ENCODE results near the gene KCNQ2.
"Not testable (repeated sequence)": the region's sequence is repeated elsewhere in the genome, so short reads cannot be mapped to it uniquely, and the experiment has no call there.

The KCNQ2 gene

DNA sequence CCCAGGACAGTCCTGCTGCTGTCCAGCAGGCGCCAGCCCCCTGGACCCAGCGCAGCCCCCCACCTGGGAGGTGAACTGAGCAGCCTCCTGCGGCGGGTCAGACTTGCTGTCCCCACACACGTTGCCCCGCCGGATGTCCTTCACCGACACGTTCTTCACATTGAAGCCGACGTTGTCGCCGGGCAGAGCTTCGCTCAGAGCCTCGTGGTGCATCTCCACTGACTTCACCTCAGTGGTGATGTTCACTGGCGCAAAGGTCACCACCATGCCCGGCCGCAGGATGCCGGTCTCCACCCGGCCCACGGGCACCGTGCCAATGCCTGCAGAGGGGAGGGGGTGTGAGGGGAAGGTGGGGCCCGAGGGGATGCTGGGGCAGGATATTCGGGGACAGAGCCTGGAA lies 18.0 kb upstream of the KCNQ2 start:
- no peak for DNase-seq (ENCODE audit: low read depth)

DNA sequence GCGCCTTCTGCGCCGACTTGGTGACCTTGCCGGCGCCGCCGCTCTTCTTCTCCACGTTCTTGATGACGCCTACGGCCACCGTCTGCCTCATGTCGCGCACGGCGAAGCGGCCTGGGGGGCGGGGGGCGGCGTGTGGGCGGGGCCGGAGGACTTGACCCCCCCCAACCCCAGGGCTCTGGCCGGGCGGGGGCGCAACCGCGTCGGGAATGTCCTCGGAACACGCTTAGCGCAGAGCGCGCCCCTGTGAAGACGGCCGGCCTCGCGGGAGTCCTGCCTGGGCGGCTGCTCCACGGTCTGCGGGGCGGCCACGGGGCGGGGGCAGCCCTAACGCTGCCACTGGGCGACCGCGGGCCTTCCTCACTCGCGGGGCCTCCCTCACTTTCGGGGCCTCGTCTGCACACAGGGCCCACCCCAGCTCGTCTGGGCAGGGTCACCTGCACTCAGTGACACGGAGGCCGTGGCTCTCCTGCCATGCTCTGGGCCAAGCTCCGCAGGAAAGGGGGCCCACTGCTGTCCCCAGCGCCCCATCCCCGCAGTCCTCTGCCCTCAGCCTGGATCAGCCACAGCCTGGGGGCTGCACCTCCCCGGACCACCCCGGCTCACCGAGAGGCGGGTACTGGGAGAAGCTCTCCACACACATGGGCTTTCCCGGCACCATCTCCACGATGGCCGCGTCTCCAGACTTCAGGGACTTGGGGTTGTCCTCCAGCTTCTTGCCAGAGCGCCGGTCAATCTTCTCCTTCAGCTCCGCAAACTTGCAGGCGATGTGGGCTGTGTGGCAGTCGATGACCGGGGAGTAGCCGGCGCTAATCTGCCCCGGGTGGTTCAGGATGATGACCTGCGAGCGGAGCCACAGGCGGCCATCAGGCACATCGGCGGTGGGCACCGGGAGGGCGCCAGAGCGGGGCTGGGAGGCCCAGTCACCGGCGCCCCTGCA lies 16.1 kb upstream of the KCNQ2 start:
- DNase-seq (ENCODE audit: low read depth): no peak

DNA sequence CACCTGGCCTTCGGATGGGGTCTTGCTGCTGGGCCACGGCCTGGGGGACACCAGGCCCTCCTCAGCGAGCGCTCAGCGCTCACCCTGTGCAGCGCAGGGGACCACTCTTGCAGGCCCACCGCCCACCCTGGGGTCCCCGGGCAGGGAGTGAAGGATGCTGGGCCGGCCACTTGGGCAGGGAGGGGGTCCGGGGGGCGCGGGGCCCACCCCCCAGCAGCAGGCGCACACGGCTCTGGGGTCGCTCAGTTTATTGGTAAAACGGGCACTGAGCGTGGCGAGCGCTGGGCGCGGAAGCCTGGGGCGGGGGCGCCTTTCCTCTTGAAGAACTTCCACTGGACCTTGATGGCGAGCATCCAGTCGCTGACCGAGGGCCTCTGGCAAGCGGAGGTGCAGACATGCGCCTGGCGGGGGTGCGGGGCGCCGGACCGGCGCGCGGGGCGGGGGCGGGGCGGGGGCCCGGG lies 15.4 kb upstream of the KCNQ2 start:
- no peak for DNase-seq (ENCODE audit: low read depth)

DNA sequence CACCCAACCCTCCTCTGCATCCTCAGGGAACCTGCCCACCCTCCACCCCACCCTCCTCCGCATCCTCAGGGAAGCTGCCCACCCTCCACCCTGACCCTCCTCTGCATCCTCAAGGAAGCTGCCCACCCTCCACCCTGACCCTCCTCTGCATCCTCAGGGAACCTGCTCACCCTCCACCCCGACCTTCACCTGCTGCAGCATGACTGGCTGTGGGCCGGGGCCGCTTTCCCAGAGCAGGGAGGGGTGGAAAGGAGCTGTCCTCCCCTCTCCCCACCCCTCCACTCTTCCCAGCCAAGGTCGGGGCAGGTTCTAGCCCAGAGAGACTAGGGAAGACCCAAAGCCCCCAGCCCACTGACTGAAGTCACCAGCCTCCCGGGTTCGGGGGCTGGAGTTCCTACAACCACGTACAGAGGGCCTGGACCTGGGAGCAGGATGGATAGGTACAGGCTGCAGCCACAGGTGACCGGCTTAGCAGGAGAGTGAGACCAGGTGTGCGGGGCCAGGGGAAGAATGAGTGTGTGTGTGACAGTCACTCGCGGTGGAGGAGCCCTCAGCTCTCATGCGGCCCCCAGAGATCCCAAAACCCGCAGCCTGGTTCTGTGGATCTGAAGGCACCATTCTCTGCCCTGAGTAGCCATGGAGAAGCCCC lies 14.8 kb upstream of the KCNQ2 start:
- no peak for DNase-seq (ENCODE audit: low read depth)

DNA sequence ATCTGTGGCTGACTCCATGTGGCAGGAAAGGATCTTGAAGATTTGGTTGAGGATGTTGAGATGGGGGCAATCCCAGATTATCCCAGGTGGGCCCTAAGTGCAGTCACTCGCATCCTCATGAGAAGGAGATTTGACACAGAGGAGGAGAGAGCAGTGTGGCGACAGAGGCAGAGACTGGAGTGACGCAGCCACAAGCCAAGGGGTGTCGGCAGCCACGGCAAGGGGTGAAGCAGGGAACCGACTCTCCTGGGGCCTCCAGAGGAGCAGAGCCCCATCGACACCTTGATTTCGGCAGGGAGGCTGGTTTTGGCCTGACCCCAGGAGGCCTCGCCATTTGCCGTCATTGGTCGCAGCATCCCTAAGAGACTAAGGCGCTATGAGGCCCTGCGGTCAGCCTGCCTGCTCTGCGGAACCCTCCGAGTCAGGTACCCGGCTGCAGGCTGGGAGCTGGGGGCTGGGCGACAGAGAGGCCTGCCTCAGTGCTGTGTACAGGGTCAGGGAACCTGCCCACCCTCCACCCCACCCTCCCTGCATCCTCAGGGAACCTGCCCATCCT lies 13.9 kb upstream of the KCNQ2 start:
- DNase-seq (ENCODE audit: low read depth): no peak

DNA sequence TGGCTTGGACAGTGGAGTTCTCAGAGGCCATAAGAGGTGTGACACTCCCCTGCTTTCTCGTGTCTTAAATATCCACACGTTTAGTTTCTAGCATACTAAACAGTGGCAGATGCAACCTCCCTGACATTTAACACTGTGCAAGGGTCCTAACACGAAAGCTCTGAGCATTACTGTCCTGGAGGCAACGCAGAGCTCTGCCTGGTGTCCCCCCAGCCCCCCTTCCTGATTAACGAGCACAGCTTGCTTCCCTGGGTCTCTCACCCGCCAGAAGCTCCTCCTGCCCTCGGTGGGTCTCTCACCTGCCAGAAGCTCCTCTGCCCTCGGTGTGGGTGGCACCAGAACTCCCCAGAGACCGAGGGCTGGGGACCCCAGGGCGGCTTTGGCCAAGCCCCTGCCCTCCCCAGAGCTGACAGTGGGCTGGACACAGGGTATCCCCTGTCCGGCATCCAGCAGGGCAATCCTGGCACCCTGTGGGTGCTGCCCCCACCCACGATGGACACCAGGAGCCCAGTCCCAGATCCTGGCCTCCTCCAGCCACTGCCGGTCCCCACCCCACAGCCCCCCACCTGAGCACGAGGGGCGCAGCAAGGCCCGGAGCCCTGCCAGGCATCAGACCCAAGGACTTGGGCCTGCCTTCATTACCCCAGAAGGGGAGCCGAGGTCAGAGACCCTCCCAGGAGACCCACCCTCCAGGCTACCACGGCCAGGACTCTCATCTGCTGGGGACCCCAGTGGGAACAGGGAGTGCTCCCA lies 12.4 kb upstream of the KCNQ2 start:
- no peak for DNase-seq (ENCODE audit: low read depth)

DNA sequence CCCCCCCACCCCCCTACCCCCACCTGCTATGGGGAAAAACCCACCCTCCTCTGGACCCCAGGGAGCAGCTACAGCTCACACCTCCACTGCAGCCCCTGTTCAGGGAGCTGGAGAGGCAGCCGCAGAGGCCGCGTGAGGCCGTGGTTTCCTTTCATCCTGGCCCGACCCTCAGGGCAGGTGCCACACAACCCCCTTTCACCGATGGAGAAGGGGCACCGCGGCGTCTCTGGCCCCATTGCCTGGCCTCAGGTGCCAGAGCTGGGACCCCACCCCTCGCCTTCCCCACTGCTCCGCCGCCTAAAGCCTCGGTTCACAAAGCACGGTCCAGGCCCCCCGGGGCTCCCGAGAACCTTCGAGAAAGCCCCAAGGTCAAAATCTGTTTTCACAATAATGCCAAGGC lies 11.8 kb upstream of the KCNQ2 start:
- DNase-seq (ENCODE audit: low read depth): no peak

DNA sequence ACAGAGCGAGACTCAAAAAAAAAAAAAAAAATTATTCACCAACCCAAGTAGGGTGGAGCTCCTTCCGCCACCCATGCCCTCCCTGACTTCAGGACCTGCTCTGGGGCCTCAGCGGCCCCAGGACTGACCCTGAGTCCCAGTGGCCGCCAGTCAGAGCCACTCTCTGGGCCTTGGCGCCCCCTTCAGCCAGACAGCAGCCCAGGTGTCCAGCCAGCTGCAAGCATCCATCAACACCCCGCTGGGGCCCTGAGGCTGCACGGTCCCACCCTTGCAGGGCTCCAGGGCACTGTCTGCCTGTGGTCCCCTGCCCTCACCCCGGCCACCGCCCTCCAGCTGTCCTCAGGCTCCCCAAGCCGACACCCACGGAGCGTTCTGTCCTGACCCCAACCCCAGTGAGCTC lies 11.4 kb upstream of the KCNQ2 start:
- no peak for DNase-seq (ENCODE audit: low read depth)

DNA sequence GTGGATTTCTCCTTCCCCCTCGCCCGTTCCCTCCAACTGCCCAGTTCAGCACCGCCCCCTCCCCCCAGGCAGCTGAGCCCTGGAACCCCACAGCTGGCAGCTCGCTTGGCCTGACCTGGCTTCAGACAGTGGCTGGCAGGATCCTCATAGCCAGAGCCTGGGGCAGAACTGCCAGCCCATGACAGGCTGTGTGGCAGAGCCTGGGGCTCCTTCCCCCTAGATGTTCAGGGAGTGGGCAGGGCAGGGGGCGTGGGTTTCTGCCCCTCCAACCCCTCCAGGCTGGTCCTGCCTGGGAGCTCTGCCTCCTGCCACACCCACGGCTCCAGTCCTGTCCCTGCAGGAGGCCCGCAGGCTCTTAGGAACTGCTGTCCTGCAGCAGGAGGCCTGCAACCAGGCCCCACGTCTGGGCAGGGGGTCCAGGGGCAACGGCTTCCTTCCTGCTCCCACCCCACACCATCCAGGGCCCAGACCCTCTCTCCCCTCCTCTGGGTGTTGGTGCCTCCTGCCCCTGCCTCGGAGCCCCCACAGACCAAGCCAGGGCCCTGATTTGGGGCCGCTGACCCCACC lies 9.6 kb upstream of the KCNQ2 start:
- no peak for DNase-seq (ENCODE audit: low read depth)

DNA sequence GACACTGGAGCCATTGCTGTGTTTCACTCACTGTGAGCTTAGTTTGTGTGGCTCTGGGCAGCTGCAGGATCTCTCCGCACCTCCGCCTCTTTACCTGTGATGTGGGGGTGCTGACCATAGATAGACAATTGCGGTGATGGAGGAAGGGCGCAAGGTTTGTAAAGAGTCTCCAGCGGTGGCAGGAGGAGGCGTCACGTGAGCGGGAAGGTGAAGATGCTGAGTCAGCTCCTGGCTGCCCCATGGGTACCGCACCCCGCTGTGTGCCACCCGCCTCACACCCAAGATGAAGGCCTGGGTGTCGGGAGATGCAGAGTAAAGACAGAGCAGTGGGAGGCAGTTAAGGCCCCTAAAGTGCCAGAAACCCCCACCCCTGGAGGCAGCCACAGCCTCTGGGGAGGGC lies 9.0 kb upstream of the KCNQ2 start:
- no peak for DNase-seq (ENCODE audit: low read depth)

DNA sequence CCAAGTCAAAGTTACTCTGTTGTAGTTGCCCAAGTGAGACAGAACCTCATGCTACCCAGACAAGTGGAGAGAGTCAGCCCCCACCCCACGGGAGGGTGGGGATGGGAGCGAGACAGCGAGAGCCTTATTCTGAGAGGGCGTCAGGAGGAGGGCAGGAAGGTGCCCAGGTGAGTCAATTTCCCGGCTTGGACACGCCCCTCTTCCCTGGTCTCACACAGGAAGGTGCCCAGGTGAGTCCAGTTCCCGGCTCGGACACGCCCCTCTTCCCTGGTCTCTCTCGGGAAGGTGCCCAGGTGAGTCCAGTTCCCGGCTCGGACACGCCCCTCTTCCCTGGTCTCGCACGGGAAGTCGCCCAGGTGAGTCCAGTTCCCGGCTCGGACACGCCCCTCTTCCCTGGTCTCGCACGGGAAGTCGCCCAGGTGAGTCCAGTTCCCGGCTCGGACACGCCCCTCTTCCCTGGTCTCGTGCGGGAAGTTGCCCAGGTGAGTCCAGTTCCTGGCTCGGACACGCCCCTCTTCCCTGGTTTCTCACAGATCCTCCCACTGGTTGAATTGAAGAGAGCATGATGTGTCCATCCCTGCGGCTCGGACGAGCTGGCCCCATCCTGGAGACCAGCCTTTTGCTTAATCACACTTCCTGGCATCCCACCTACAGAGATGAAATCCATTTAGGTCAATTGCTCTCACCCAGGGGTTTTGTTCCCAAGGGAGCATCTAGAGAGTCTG lies 7.4 kb upstream of the KCNQ2 start:
- not testable (repeated sequence) for DNase-seq (ENCODE audit: low read depth)

DNA sequence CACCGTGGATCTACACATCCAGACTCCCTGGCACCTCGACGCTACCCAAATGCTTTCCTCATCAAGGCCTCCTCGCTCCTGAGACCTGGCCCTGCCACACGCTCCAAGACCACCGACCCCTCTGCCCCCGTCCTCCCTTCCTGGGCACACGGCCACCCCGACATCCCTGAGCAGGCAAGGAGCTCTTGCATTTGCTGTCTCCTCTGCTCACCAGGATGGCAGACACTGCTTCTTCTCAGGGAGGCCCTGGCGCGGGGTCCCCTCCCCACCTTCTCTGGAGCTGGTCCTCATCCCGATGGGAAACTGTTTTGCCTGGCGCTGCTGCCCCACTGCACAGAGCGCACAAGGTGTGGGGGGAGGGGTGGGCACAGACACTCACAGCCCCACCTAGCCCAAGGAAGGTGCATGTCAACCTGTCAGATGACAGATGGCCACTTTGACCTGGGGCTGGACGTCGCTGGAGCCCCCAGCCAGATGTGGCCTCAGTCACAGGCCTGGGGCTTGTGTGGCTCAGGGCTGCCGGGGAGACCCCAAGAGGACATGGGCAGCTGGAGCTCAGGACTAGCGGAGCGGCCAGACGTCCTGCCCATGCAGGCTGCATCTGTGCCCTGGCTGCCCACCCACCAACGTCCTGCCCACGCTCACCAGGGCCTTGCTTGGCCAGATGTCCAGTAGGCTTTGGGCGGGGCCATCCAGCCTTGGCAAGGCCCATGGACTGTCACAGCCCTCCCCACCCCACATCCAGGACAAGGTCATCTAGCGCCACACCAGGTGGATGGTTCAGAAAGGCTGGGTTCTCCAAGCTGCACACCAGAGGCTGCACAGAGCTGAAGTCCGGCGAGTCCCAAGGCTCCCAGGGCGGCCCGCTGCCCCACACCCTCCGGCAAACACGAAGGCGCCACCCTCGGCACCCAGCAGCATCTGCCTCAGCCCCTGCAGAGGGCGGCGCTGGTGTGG lies 6.2 kb upstream of the KCNQ2 start:
- no peak for DNase-seq (ENCODE audit: low read depth)

DNA sequence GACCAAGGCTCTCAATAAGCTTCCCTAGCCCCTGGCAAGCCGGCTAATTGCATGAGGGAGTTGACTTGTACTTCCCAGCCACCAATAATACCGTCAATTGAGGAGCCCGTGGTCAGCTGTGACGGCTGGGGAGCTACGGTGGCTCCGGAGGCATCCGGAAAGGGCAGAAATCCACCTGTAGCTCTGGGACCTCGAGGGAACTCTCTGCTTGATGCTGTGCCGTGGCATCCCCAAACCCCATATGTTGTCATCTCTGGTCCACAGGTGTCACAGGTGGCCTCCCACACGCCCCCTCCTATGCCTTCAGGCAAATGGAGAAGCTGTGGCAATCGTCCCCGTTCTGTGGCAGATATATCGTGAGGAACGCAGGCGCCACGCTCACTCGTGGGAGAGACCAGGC lies 5.5 kb upstream of the KCNQ2 start:
- DNase-seq (ENCODE audit: low read depth): no peak

DNA sequence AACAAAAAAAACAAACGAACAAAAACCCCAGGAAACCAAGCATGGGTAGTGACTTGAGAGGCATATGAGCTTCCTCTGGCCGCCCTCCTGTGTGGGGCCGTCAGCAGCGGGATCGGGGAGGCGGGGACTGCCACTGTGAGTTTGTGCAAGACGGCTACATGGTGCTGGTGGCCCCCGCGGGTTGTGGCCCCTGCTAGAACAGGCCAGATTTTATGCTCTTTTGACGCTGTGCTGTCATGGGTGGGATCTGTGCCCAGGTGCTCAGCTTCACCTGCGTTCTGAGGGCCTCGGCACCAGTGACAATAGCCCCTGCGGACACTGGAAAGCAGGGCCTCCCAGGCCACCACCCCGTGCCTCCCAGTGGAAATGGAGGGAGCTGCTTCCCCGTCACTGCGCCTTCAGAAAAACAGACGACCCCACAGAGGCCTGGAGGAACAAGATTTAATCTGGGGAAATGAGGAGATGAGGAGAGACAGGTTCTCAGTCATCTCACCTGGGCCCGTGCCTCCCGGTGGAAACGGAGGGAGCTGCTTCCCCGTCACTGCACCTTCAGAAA lies 4.7 kb upstream of the KCNQ2 start:
- DNase-seq (ENCODE audit: low read depth): no peak

DNA sequence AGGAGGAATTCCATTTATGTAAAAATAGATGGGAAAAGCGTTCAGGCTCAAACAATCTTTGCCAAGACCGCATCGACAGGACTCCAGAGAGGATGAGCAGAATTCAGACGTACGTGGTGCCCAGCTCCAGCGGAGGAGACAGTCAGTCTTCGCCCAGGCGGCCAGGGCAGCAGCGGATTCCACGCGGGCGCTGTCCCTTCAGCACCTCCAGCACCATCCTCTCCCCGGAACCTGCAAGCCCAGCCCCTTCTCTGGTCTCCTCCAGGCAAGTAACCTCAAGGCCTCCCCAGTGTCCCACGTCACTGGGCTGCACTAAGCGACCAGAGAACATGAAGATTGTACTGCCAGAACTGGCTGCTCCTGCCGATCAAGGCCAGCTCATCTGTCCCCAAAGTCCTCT lies 2.8 kb upstream of the KCNQ2 start:
- DNase-seq (ENCODE audit: low read depth): no peak

DNA sequence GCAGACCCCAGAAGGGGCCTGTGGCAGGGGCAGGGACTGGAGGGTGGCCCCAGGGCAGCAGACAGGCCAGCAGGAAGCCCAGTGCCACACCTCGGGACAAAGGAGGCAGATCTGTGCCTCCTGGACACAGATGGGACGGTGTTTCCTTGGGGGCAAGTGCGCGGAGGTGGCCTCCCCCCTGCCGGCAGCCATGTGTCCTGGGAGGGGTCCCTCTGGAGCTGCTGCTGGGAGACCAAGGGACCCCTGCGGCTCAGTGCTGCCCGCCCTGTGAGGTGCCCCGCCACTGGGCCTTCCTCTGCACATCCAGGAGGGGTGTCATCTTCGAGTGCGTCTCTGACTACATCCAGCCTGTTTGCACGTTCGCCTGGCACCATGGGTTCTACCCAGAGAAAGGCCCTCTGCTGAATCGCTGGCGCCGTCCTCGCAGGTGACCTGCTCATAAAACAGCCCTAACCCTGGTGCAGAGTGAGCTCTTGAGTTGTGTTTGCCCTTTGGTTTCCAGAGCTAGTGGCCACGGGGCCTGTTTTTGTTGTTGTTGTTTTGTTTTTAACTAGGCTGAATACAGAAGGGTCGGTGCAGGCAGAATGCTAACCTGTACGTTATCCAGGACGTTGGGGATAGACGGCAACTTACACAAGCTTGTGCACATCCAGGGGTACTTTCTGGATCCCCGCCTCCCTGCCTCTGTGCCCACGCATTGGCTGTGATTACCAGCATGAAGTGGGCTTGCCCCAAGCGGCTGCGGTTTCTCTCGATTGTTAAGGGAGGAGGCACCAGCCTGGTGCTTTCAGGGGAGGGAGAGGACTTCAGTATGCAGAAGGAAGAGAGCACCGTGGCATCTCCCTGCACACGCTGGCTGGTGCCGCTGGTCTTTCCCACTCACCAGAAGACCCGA lies 1.3 kb upstream of the KCNQ2 start:
- DNase-seq (ENCODE audit: low read depth): no peak

DNA sequence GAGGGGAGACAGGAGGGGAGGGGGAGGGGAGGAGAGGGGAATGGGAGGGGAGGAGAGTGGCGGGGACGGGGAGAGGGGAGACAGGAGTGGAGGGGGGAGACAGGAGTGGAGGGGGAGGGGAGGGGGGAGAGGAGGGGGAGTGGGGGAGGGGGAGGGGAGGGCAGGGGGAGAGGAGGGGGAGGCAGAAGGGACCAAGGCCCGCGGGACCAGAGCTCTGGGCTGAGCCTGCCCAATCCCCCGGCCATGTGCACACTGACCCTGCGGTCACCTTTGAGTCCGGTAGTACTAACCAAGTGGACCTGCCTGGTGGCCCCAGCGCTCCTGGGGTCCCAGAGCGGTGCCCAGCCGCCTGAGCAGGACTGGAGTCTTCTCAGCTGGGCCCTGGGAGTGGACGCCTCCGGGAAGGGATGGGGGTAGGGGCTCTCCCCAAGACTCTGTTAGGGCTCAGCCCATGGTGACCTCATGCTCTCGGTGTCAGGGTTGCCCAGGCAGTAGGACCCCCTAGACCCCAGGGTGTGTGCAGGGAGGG lies 471 bp upstream of the KCNQ2 start:
- no peak for DNase-seq (ENCODE audit: low read depth)

DNA sequence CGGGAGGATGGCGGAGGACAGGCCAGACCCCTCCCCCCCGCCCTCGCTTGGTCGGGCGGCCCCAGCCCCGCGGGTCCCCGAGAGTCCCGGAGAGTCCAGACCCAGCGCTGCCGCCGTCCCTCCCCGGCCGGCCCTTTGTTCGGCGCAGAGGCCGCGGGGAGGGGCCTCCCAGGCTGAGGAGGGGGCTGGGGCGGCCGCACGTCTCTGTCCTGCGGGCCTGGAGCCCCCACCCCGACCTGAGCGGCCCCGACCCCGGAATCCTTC lies 806 bp downstream of the KCNQ2 start:
- DNase-seq (ENCODE audit: low read depth): no peak
